Measurements from ENCODE around the gene TMEM235.

GRCh38 chr17:78255029-78255656 lies 23.7 kb downstream of the TMEM235 start:
- TF ChIP-seq, protein P1, sequence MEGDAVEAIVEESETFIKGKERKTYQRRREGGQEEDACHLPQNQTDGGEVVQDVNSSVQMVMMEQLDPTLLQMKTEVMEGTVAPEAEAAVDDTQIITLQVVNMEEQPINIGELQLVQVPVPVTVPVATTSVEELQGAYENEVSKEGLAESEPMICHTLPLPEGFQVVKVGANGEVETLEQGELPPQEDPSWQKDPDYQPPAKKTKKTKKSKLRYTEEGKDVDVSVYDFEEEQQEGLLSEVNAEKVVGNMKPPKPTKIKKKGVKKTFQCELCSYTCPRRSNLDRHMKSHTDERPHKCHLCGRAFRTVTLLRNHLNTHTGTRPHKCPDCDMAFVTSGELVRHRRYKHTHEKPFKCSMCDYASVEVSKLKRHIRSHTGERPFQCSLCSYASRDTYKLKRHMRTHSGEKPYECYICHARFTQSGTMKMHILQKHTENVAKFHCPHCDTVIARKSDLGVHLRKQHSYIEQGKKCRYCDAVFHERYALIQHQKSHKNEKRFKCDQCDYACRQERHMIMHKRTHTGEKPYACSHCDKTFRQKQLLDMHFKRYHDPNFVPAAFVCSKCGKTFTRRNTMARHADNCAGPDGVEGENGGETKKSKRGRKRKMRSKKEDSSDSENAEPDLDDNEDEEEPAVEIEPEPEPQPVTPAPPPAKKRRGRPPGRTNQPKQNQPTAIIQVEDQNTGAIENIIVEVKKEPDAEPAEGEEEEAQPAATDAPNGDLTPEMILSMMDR (IDR thresholded peaks at IDR 0.05) = no peak
- no peak for TF ChIP-seq POLR2A (IDR thresholded peaks at IDR 0.05)
